OCI-LY3 (cell line): Measurements from ENCODE around the gene TAPBPL.

ENCODE experiments used
- EZH2phosphoT487 ChIP-seq: fragments of 200-600 bp; shearing (Covaris generic); IDR thresholded peaks from 2 replicates; pipeline ENCODE4 v1.6.1; 2018; ENCODE audit warnings: antibody characterized with exemption, mixed run types, low read depth
- TF ChIP-seq, protein P1 (sequence below): fragments of 200-600, 300-600 bp; sonication (generic); IDR thresholded peaks from 2 replicates; pipeline ENCODE4 v1.5.1; 2014; ENCODE audit warnings: antibody characterized with exemption, low read length, low read depth

DNA sequence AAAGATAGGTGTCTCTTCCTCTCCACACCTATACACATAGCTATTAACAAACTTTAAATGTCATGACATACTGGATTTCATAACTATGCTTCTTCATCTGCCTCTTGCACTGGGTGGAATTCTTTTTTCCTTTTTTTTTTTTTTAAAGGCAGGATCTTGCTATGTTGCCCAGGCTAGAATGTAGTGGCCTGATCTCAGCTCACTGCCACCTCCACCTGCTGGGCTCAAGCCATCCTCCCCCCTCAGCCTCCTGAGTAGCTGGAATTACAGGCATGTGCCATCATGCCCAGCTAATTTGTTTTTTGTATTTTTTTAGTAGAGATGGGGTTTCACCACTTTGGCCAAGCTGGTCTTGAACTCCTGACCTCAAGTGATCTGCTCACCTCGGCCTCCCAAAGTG, 36.4 kb downstream of the TAPBPL start:
- TF ChIP-seq, protein P1, sequence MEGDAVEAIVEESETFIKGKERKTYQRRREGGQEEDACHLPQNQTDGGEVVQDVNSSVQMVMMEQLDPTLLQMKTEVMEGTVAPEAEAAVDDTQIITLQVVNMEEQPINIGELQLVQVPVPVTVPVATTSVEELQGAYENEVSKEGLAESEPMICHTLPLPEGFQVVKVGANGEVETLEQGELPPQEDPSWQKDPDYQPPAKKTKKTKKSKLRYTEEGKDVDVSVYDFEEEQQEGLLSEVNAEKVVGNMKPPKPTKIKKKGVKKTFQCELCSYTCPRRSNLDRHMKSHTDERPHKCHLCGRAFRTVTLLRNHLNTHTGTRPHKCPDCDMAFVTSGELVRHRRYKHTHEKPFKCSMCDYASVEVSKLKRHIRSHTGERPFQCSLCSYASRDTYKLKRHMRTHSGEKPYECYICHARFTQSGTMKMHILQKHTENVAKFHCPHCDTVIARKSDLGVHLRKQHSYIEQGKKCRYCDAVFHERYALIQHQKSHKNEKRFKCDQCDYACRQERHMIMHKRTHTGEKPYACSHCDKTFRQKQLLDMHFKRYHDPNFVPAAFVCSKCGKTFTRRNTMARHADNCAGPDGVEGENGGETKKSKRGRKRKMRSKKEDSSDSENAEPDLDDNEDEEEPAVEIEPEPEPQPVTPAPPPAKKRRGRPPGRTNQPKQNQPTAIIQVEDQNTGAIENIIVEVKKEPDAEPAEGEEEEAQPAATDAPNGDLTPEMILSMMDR, result no peak
- TF ChIP-seq EZH2phosphoT487, result no peak
